WERI-Rb-1 (cell line): ENCODE results near the gene ARHGAP40.

Source experiments
- DNase-seq: peaks from one replicate; pipeline ENCODE4 v3.0.0-alpha.2; 2020
- H3K27ac ChIP-seq: fragments of 250-450 bp; sonication (Bioruptor Pico); 2 replicates; pipeline ENCODE4 v1.5.1; 2020; ENCODE audit warnings: mild to moderate bottlenecking, moderate library complexity
- H3K27me3 ChIP-seq: fragments of 250-450 bp; sonication (Bioruptor Pico); 2 replicates; pipeline ENCODE4 v1.5.1; 2021; ENCODE audit warnings: mild to moderate bottlenecking, low read depth, moderate library complexity; ENCODE audit not compliant: insufficient read depth, severe bottlenecking
- H3K36me3 ChIP-seq: fragments of 250-450 bp; sonication (Bioruptor Pico); 2 replicates; pipeline ENCODE4 v1.5.1; 2020; ENCODE audit warnings: mild to moderate bottlenecking, moderate library complexity
- H3K4me3 ChIP-seq: 2 replicates; pipeline ENCODE4 v1.5.1; 2011; ENCODE audit warnings: low read depth, mild to moderate bottlenecking, control low read depth, low read length
- H3K9me3 ChIP-seq: fragments of 250-450 bp; sonication (Bioruptor Pico); 2 replicates; pipeline ENCODE4 v1.5.1; 2021; ENCODE audit warnings: mild to moderate bottlenecking, moderate library complexity; ENCODE audit not compliant: severe bottlenecking
- CTCF ChIP-seq: IDR thresholded peaks from 2 replicates; pipeline ENCODE4 v1.5.1; 2011; ENCODE audit warnings: low read depth, mild to moderate bottlenecking, control low read depth, inconsistent platforms, low read length

The ARHGAP40 gene

GRCh38 chr20:38700141-38700540, 98.5 kb downstream of the ARHGAP40 start:
- TF ChIP-seq CTCF, result no peak
- H3K27me3 ChIP-seq, result no peaks in the 10 kb centered on the region
- H3K36me3 ChIP-seq, result no peaks in the 10 kb centered on the region
- H3K9me3 ChIP-seq, result no peaks in the 10 kb centered on the region
- H3K4me3 ChIP-seq, result no peak overlapping the region
- no peak overlapping the region for H3K27ac ChIP-seq
- no peak for DNase-seq
